Measurements from ENCODE around the gene PPP2CA. TPM values are rescaled to one million over a fixed set of nuclear protein-coding genes. Genes with fewer than 3 reads are reported as not detected.

PPP2CA gene
- polyA plus RNA-seq, 12 donors, result 111 to 148 (median 124) TPM; not detected in 1

GRCh38 chr5:134207696-134208095 is 18.2 kb downstream of the PPP2CA start:
- DNase-seq, result no peak

GRCh38 chr5:134206627-134207160 is 19.2 kb downstream of the PPP2CA start:
- DNase-seq, result no peak

- DNase-seq, result no peak
Measured at GRCh38 chr5:134204575-134204974, 21.3 kb downstream of the PPP2CA start.

GRCh38 chr5:134203630-134204029 is 22.2 kb downstream of the PPP2CA start:
- DNase-seq, result no peak

DNA sequence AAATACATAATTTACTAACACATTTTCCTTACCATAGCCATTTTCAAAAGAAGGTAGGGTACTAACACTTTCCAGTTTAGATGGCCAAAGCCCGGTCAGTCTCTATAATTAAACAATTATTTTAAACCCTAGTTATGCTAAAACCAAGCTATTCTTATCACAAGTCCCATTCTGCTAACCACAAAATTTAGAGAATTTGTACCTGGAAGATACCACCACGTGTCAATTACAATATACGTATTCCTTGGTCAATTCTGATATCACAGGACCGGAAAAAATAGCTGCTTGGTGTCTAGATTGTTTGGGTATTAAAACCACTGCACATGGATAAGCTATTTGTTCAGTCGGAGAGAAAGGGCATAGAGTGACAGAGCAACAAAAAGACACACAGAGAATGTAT is 30.2 kb downstream of the PPP2CA start:
- DNase-seq, result no peak

GRCh38 chr5:134189031-134189430 is 36.8 kb downstream of the PPP2CA start:
- DNase-seq, result no peak

- DNase-seq, result no peak
Measured at GRCh38 chr5:134188092-134188491, 37.8 kb downstream of the PPP2CA start.

GRCh38 chr5:134184155-134185135 is 41.4 kb downstream of the PPP2CA start:
- DNase-seq, result peak; percentile 58

DNA sequence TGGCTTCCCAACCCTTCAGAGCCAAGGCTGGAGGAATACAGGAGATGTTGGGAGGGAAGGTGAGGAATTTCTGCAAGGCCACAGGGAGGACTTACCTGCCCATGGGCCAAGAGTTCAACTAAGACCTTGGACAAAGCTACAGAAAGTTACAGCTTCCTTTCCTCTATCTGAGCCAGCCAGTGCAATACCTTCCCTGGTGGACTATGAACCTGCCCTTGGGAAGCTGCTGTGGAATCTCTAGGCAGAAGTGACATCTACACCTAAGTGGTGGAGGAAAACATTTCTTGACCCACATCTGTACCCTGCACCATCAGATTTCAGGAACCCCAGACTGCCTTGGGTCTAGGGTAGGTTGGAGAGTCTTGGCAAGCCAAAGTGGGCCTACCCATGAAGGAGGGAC is 42.4 kb downstream of the PPP2CA start:
- no peak for DNase-seq

DNA sequence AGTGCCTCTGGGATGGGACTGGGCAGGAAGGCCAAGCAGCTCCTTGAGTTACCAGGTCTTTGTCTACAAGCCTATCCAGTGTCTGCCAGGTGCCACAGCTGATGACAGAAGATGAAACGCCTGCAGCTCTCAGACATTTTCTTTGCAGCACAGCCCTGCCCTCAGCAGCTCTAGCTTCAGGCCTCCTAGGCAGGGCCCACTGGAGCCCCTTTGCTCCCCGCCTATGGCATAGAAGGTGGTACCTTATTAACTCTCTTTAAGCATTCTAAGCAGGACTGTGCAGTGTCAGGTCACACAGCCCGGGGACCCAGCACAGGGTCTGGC is 47.8 kb downstream of the PPP2CA start:
- DNase-seq, result no peak

DNA sequence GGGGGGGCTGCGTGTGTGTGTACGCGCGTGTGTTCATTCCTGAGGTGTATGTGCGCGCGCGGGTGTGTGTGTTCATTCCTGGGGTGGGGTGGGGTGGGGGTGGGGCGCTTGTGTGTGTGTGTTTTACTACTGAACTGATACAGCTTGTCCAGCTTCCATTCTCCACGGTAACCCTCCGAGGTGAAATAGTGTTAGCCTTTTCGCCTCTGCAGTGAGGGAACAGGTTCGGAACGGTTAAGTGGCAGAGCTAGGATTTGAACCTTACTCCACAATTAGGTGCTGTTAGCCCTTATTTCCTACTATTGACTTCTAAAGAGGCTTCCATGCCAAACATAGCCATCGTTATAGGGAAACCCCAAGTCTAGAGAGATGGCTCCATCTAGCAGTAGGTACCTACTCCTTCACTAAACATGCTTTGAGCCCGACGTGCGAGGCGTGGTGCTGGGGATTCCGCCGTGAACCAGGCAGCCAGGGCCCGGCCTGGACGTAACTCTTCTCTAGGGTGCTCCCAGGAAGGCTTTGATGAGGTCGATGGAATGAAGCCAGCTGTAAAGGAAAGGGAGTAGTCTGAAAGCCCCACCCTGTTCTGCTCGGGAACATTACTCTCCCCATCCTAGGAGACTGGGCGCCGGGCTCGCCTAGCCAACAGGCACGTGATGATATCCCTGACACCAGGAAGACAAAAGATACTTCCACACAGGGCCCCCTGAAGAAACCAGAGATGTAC is 48.3 kb downstream of the PPP2CA start:
- no peak for DNase-seq

- peak; percentile 91 for DNase-seq
Measured at GRCh38 chr5:134176511-134177368, 49.1 kb downstream of the PPP2CA start, which contains the start of gene SKP1. TSS of gene SKP1 (minus strand) at chr5:134176950. CDS start at chr5:134174022, 2,928 bp downstream.

- no peak for DNase-seq
Measured at GRCh38 chr5:134175921-134176510, 49.9 kb downstream of the PPP2CA start.

- peak; percentile 15 for DNase-seq
Measured at GRCh38 chr5:134174841-134175839, 50.7 kb downstream of the PPP2CA start.

GRCh38 chr5:134171972-134172371 is 53.9 kb downstream of the PPP2CA start:
- DNase-seq, result no peak

DNA sequence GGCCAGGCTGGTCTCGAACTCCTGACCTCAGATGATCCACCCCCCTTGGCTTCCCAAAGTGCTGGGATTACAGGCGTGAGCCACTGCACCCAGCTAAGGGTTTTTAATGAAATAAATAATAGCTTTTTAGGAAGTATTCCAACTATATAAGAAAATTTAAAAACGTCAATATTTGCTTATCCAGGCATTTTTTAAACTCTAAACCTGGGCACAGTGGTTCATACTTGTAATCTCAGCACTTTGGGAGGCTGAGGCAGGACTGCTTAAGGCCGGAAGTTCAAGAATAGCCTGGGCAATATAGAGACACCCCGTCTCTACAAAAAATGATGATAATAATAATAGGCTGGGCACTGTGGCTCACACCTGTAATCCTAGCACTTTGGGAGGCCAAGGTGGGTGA is 63.3 kb downstream of the PPP2CA start:
- no peak for DNase-seq

GRCh38 chr5:134161513-134162395 is 64.1 kb downstream of the PPP2CA start:
- DNase-seq, result no peak

DNA sequence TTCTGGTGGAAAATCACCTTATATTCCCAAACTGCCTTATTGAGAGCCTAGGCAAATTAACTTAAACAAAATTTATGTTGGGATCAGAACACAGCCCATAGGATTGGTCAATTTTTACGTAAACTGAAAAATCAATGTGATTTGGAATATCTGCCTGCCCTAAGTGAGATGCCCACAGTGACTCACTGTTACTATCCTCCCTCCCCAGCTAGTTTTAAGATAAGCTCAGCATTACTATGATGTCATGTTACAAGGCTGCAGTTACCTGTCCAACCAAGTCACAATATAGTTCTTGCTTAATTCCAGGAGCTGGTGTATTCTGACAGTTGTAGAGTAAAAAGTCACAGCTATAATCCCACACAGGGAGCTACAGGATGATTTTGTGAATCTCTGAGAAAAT is 72.2 kb downstream of the PPP2CA start:
- DNase-seq, result no peak

- no peak for DNase-seq
Measured at GRCh38 chr5:134153241-134153640, 72.6 kb downstream of the PPP2CA start.

Data from muscle of arm (tissue), 12 donors.